Mononuclear cell (primary cell): Measurements from ENCODE around the gene IGFALS. TPM values are rescaled to one million over a fixed set of nuclear protein-coding genes. Genes with fewer than 3 reads are reported as not detected.
A peak's percentile ranks its signal among the peaks of the same experiment; 100 is the strongest.

Experiments
- H3K27me3 ChIP-seq: 2 replicates; pipeline ENCODE4 v1.6.0; 2011; ENCODE audit warnings: low read length, control low read depth; ENCODE audit not compliant: insufficient read depth
- H3K4me1 ChIP-seq: 2 replicates; pipeline ENCODE4 v1.5.1; 2011; ENCODE audit warnings: mild to moderate bottlenecking, low read length, control low read depth; ENCODE audit not compliant: insufficient read depth
- H3K4me3 ChIP-seq: 2 replicates; pipeline ENCODE4 v1.5.1; 2011; ENCODE audit warnings: mild to moderate bottlenecking, low read length, moderate library complexity
- H3K9me3 ChIP-seq: 2 replicates; pipeline ENCODE4 v1.5.1; 2011; ENCODE audit warnings: low read depth, mild to moderate bottlenecking, control low read depth, low read length
- total RNA-seq: library from RNA; depleted of rRNA; stranded (reverse); fragments of >200 nt; gene quantifications from one replicate; pipeline ENCODE4 v1.2.3, GENCODE V29; 2012

The IGFALS gene
- total RNA-seq, 1 donor: 0.63 TPM

DNA sequence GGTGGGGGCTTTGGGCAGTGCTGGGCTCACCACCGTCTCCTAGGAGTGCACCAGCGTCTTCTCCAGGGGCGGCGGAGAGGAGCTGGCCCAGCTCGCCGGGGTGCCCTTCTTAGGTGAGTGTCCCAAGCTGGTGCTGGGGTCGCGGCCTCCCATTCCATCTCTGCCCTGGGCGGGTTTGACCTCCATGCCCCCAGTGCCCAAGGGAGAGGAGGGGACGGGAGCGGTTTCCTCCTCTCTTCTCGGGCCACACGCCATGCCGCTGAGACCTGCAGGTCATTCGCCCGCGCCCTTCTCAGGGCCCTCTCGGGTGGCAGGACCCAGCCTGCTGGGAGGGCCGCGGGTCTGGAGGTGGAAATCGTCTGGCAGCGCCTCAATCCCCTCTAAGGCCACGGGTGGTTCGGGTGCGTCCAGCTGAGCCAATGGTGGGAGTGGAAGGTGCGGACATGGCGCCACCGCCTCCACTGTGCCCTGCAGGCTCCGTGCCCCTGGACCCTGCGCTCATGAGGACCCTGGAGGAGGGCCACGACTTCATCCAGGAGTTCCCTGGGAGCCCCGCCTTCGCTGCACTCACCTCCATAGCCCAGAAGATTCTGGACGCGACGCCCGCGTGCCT, 5.3 kb downstream of the IGFALS start:
- no peak overlapping the region for H3K4me3 ChIP-seq
- no peaks in the 10 kb centered on the region for H3K27me3 ChIP-seq
- H3K9me3 ChIP-seq: no peaks in the 10 kb centered on the region
- H3K4me1 ChIP-seq: peaks cover 10% of the 10 kb centered on the region

DNA sequence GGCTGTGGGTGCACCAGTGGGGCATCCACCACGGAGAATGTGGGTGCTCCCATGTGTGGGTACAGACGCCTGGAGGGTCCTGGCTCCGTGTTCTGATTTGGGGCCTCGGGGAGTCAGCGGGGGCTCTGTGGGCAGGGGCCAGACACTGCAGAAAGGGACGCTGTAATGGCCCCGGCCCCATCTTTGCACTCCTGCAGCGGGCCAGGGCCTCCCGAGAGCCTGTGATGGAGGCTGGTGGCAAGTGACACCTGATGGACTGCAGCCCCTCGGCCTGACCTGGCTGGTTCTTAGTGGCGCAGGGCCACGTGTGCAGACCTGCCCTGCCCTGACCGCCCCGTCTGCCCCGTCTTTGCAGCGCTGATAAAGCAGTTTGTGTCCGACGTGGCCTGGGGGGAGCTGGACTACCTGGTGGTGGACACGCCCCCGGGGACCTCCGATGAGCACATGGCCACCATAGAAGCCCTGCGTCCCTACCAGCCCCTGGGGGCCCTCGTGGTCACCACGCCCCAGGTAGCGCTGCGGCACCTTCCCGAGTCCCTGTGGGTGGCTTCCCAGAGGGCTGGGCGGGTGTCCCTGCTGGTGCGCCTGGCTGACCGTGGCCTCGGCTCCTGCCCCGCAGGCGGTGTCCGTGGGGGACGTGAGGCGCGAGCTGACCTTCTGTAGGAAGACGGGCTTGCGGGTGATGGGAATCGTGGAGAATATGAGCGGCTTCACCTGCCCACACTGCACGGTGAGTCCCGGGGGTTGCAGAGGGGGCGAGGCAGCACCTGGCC, 6.0 kb downstream of the IGFALS start:
- peaks cover 10% of the 10 kb centered on the region for H3K4me1 ChIP-seq
- no peak overlapping the region for H3K4me3 ChIP-seq
- H3K27me3 ChIP-seq: no peaks in the 10 kb centered on the region
- H3K9me3 ChIP-seq: no peaks in the 10 kb centered on the region

GRCh38 chr16:1787056-1787321, 6.5 kb downstream of the IGFALS start:
- Histone ChIP-seq H3K4me3 (no peak overlapping the region), H3K27me3 (no peaks in the 10 kb centered on the region), H3K9me3 (no peaks in the 10 kb centered on the region), H3K4me1 (peaks cover 10% of the 10 kb centered on the region)

- Histone ChIP-seq H3K27me3 (no peaks in the 10 kb centered on the region), H3K4me3 (no peak overlapping the region), H3K4me1 (peaks cover 13% of the 10 kb centered on the region), H3K9me3 (no peaks in the 10 kb centered on the region)
These were observed 7.1 kb downstream of the IGFALS start for GRCh38 chr16:1786242-1787055.

DNA sequence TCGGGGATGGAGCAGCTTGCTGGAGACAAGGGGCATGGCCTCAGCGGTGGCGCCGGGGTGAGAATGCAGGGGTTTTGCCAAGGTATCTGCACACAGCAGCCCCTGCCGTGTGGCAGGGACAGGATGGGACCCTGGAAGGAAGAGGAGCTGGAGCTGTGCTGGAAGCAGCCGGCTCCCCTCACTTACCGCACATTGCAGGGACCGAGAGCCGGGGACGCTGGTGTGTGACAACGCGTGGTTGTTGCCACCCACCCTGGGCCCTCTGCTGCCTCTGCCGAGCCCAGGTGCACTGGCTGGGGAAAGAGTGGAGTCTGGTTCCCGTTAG, 7.7 kb downstream of the IGFALS start:
- H3K9me3 ChIP-seq: no peaks in the 10 kb centered on the region
- H3K4me1 ChIP-seq: peaks cover 20% of the 10 kb centered on the region
- no peaks in the 10 kb centered on the region for H3K27me3 ChIP-seq
- no peak overlapping the region for H3K4me3 ChIP-seq

GRCh38 chr16:1784977-1785845, 8.3 kb downstream of the IGFALS start:
- Histone ChIP-seq H3K4me1 (peaks cover 23% of the 10 kb centered on the region), H3K4me3 (no peak overlapping the region), H3K27me3 (no peaks in the 10 kb centered on the region)

GRCh38 chr16:1782408-1783264, 10.9 kb downstream of the IGFALS start, which contains the start of the genes NUBP2 and SPSB3:
Gene NUBP2, plus strand, starts transcription at chr16:1782960. Its CDS starts 61 bp downstream, at chr16:1783021.
Gene SPSB3, minus strand, starts transcription at chr16:1782571. Its CDS starts 1,088 bp downstream, at chr16:1781483.
- Histone ChIP-seq H3K27me3 (no peaks in the 10 kb centered on the region), H3K9me3 (no peaks in the 10 kb centered on the region), H3K4me3 (peak within 1 kb of the TSS; percentile 84), H3K4me1 (peaks cover 23% of the 10 kb centered on the region)

More at GRCh38 chr16:1784977-1785845, 8.3 kb downstream of the IGFALS start:
- no peaks in the 10 kb centered on the region for H3K9me3 ChIP-seq

GRCh38 chr16:1781758-1782407, 11.6 kb downstream of the IGFALS start:
- Histone ChIP-seq H3K9me3 (no peaks in the 10 kb centered on the region), H3K4me3 (peak overlapping the region; percentile 84), H3K4me1 (peaks cover 23% of the 10 kb centered on the region), H3K27me3 (no peaks in the 10 kb centered on the region)

- Histone ChIP-seq H3K27me3 (no peaks in the 10 kb centered on the region), H3K9me3 (no peaks in the 10 kb centered on the region), H3K4me3 (peak overlapping the region; percentile 84), H3K4me1 (peaks cover 23% of the 10 kb centered on the region)
These were observed 12.3 kb downstream of the IGFALS start for GRCh38 chr16:1781254-1781653.

- Histone ChIP-seq H3K4me1 (peaks cover 23% of the 10 kb centered on the region), H3K9me3 (no peaks in the 10 kb centered on the region), H3K27me3 (no peaks in the 10 kb centered on the region), H3K4me3 (no peak overlapping the region)
These were observed 12.8 kb downstream of the IGFALS start for GRCh38 chr16:1780677-1781072.

- H3K4me3 ChIP-seq: no peak overlapping the region
- H3K4me1 ChIP-seq: peaks cover 25% of the 10 kb centered on the region
- H3K27me3 ChIP-seq: no peaks in the 10 kb centered on the region
- no peaks in the 10 kb centered on the region for H3K9me3 ChIP-seq
These were observed 13.5 kb downstream of the IGFALS start for GRCh38 chr16:1779741-1780676.

DNA sequence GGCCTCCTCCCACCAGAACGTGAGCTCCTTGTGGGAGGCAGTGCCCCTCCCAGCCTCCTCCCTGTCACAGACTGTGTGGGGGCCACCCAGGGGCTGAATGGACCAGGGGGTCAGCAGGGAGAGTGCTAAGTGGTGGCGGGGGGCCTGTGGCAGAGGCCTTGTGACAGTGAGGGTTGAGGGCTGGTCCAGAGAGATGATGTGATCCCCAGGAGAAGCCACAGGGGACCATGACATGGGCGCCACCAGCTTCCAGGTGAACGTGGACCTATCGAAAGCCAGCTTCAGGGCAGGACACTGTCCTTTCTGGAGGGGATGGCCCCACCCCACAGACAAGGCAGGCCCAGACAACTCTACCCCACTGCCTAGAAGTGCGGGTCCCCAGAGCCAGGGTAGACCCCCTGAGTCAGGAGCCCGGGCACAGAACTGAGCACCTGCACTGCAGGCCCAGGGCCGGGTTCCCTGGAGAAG, 14.2 kb downstream of the IGFALS start:
- H3K9me3 ChIP-seq: no peaks in the 10 kb centered on the region
- H3K4me1 ChIP-seq: peaks cover 32% of the 10 kb centered on the region
- H3K4me3 ChIP-seq: no peak overlapping the region
- no peaks in the 10 kb centered on the region for H3K27me3 ChIP-seq
